ENCODE measurements around the gene KCNT2.

DNA sequence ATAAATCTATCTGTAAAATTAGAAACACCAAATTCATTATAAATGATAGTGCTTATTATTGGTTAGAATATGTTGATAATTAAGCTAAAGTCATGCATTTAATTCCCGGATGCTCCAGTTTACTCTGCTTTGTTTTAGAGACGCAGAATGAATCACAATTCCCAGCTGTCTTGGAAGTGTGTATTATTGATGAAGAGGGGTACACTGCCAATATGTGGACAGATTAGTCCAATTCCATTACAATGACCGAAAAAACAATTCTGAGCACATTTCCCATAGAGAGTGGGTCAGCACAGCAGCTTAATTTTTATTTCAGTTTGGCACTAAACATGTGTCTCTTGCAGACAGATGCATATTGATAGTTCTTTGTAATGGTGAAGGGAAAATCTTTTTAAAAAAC lies 146.7 kb downstream of the KCNT2 start:
- TF ChIP-seq SP1 (IDR thresholded peaks at IDR 0.05; ENCODE audit: low read depth, low read length) (no peak), MTA2 (IDR thresholded peaks at IDR 0.05; ENCODE audit: low read depth) (no peak)

Measured in GM12878 (cell line).